KMS-11 (cell line): Measurements from ENCODE around the gene FSHR.

Experiments
- H2AFZ ChIP-seq: fragments of 200-600 bp; sonication (generic); 2 replicates; pipeline ENCODE4 v1.6.1; 2016; ENCODE audit warnings: antibody characterized with exemption, mixed run types, low read depth
- H3K27ac ChIP-seq: fragments of 200-600 bp; sonication (generic); 2 replicates; pipeline ENCODE4 v1.6.1; 2016; ENCODE audit warnings: mild to moderate bottlenecking, mixed run types
- H3K27me3 ChIP-seq: fragments of 200-600 bp; sonication (generic); 2 replicates; pipeline ENCODE4 v1.6.1; 2017; ENCODE audit warnings: mild to moderate bottlenecking, low read depth, mixed run types, moderate library complexity; ENCODE audit not compliant: insufficient read depth
- H3K36me3 ChIP-seq: fragments of 200-600 bp; sonication (generic); 2 replicates; pipeline ENCODE4 v1.6.1; 2017; ENCODE audit warnings: mild to moderate bottlenecking, mixed run types; ENCODE audit not compliant: insufficient read depth
- H3K4me1 ChIP-seq: fragments of 200-600 bp; sonication (generic); 2 replicates; pipeline ENCODE4 v1.6.1; 2016; ENCODE audit warnings: mild to moderate bottlenecking, low read depth, mixed run types; ENCODE audit not compliant: poor library complexity, severe bottlenecking
- H3K4me2 ChIP-seq: fragments of 200-600 bp; sonication (generic); 2 replicates; pipeline ENCODE4 v1.7.0; 2016; ENCODE audit warnings: mild to moderate bottlenecking, mixed run types
- H3K4me3 ChIP-seq: fragments of 200-600 bp; sonication (generic); IDR thresholded peaks from 2 replicates; pipeline ENCODE4 v1.6.1; 2017; ENCODE audit warnings: low read depth, low read length, mixed read lengths; ENCODE audit not compliant: insufficient read depth
- H3K79me2 ChIP-seq: fragments of 200-600 bp; sonication (generic); 2 replicates; pipeline ENCODE4 v1.6.1; 2016; ENCODE audit warnings: low read depth, mixed run types; ENCODE audit not compliant: insufficient read depth
- H3K9ac ChIP-seq: fragments of 200-600 bp; sonication (generic); 2 replicates; pipeline ENCODE4 v1.6.1; 2016; ENCODE audit warnings: mild to moderate bottlenecking, mixed run types
- H4K20me1 ChIP-seq: fragments of 200-600 bp; sonication (generic); 2 replicates; pipeline ENCODE4 v1.6.1; 2016; ENCODE audit warnings: mild to moderate bottlenecking, mixed run types; ENCODE audit not compliant: insufficient read depth
- TF ChIP-seq, protein P1 (sequence below): fragments of 200-600 bp; sonication (generic); conservative IDR thresholded peaks from 2 replicates; pipeline ENCODE4 v1.6.1; 2017; ENCODE audit warnings: low read depth, mild to moderate bottlenecking, antibody characterized with exemption, low read length, moderate library complexity, mixed read lengths

FSHR gene

DNA sequence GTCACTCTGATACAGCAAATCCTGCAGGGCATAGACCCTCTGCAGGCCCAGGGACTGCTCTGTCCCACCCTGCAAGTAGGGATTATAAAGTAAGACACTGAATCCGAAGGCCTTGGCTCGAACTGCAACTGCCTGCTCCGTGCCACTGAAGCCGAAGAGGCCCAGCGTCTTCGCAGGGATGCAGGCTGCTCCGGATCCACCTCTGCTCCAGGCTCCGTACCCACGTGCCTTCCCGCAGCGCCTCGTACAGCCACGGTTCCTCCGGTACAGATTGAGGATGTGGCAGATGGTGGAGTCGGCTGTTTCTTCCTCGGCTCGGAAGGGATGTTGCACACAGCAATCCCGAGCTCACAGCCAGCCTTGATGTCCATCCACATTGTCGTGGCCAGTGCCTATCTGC is 238.4 kb downstream of the FSHR start:
- TF ChIP-seq, protein P1, sequence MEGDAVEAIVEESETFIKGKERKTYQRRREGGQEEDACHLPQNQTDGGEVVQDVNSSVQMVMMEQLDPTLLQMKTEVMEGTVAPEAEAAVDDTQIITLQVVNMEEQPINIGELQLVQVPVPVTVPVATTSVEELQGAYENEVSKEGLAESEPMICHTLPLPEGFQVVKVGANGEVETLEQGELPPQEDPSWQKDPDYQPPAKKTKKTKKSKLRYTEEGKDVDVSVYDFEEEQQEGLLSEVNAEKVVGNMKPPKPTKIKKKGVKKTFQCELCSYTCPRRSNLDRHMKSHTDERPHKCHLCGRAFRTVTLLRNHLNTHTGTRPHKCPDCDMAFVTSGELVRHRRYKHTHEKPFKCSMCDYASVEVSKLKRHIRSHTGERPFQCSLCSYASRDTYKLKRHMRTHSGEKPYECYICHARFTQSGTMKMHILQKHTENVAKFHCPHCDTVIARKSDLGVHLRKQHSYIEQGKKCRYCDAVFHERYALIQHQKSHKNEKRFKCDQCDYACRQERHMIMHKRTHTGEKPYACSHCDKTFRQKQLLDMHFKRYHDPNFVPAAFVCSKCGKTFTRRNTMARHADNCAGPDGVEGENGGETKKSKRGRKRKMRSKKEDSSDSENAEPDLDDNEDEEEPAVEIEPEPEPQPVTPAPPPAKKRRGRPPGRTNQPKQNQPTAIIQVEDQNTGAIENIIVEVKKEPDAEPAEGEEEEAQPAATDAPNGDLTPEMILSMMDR = no peak
- H3K36me3 ChIP-seq = no peaks in the 10 kb centered on the region
- H4K20me1 ChIP-seq = no peaks in the 10 kb centered on the region
- no peak overlapping the region for H3K27ac ChIP-seq
- H3K79me2 ChIP-seq = no peaks in the 10 kb centered on the region
- no peak overlapping the region for H3K9ac ChIP-seq
- H3K4me1 ChIP-seq = peaks cover 16% of the 10 kb centered on the region
- no peaks in the 10 kb centered on the region for H3K27me3 ChIP-seq
- H3K4me2 ChIP-seq = no peak overlapping the region
- H2AFZ ChIP-seq = no peak overlapping the region
- no peak overlapping the region for H3K4me3 ChIP-seq

GRCh38 chr2:48915227-48915626 is 239.1 kb downstream of the FSHR start:
- peaks cover 16% of the 10 kb centered on the region for H3K4me1 ChIP-seq
- no peak overlapping the region for H3K4me3 ChIP-seq
- TF ChIP-seq, protein P1 = no peak
- no peaks in the 10 kb centered on the region for H3K36me3 ChIP-seq
- no peaks in the 10 kb centered on the region for H4K20me1 ChIP-seq
- no peak overlapping the region for H2AFZ ChIP-seq
- H3K27me3 ChIP-seq = no peaks in the 10 kb centered on the region
- H3K27ac ChIP-seq = no peak overlapping the region
- H3K4me2 ChIP-seq = peak overlapping the region; percentile 16; the same call in 1 of the 2 replicates
- H3K79me2 ChIP-seq = no peaks in the 10 kb centered on the region
- H3K9ac ChIP-seq = no peak overlapping the region

- Histone ChIP-seq H2AFZ (0 out of 2 replicates have a peak overlapping the region, but pooled peaks have one; percentile 3), H3K9ac (no peak overlapping the region), H3K36me3 (no peaks in the 10 kb centered on the region), H3K4me3 (no peak overlapping the region), H3K27ac (peak overlapping the region; percentile 4; the same call in 1 of the 2 replicates), H4K20me1 (no peaks in the 10 kb centered on the region), H3K79me2 (no peaks in the 10 kb centered on the region), H3K4me2 (peak overlapping the region; percentile 16; the same call in 1 of the 2 replicates), H3K27me3 (no peaks in the 10 kb centered on the region), H3K4me1 (peaks cover 16% of the 10 kb centered on the region)
- TF ChIP-seq, protein P1 = no peak
These were observed 239.7 kb downstream of the FSHR start for GRCh38 chr2:48914477-48915089.
